Jurkat, Clone E6-1 (cell line): ENCODE measurements around the gene SPTBN4.

Source experiments
- DNase-seq: peaks from one replicate; pipeline ENCODE4 v3.0.0-alpha.2; 2011; ENCODE audit warnings: low read depth, low spot score
- H3K4me3 ChIP-seq: 2 replicates; pipeline ENCODE4 v1.5.1; 2011; ENCODE audit warnings: mild to moderate bottlenecking, low read length, control low read depth, moderate library complexity

Gene SPTBN4

DNA sequence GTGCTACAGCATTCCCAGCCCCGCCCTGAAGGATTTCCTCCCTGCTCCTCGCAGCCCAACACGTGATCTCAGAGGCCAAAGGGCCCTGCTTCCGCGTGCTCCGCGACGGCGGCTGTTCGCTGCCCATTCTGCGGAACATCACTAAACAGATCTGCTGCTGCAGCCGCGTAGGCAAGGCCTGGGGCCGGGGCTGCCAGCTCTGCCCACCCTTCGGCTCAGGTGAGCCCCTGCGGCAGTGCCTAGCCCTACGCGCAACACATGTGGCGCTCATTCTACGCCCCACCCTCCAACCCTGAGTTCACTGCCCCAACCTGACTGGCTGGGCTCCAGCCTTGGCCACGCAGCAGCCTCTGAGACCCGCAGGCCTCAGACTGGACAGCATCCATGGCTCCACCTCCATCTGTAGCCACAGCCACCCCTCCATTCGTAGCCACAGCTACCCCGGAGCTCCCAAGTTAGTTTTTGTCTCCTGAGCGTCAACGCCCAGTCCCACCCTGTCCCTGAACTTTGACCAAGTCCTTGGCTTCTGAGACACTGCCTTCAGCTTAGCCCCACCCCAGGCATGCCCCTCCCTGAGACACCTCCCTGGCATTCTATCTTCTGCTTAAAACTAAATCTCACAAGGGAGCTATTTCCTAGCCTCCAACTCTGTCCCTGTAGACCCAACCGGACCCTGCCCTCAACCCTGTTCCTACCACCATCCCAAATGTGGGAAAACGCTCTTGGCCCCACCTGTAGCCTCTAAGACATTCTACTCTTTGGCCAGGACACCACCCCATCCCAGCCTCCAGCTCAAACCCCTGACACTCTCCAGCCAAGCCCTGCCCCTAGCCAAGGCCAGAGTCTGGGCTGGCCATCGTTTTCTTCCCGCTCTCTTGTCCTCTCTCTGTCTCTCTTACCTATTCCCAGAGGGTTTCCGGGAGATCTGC lies 140.8 kb downstream of the SPTBN4 start:
- DNase-seq, result no peak
- no peak overlapping the region for H3K4me3 ChIP-seq

- H3K4me3 ChIP-seq, result no peak overlapping the region
- DNase-seq, result no peak
These were observed 141.4 kb downstream of the SPTBN4 start for GRCh38 chr19:40608240-40608621.

GRCh38 chr19:40608957-40609356 lies 142.2 kb downstream of the SPTBN4 start:
- H3K4me3 ChIP-seq, result peak overlapping the region; percentile 53

DNA sequence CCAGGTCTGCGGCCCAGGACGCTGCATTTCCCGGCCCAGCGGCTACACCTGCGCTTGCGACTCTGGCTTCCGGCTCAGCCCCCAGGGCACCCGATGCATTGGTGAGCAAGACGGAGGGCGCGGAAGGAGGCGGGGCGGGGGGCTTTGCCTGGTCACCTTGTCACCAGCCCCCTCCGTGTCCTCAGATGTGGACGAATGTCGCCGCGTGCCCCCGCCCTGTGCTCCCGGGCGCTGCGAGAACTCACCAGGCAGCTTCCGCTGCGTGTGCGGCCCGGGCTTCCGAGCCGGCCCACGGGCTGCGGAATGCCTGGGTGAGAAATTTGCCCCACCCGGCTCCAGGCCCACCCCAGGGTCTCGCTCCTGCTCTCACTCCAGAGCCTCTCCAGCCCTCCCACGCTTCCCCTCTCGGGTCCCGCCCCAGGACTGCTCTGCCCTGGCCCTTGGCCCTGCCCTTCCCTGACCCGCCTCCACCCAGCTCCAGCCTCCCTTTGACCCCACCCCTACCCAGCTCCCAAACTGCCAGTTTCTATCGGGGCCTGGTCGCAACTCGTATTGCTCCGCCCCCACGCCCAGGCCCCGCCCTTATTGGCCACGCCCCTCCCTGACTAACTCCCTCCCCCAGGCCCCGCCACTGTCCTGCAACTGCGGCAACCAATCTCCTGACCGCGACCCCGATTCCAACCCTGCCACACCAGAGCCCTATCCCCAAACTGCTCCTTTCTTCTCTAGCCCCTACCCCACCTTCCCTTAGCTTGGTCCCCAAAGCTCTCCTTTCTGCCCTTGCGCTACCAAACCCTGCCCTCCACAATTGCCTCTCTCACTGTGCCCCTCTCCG lies 143.0 kb downstream of the SPTBN4 start:
- peak overlapping the region; percentile 53 for H3K4me3 ChIP-seq
- DNase-seq, result peak; percentile 64

More at GRCh38 chr19:40608957-40609356, 142.2 kb downstream of the SPTBN4 start:
- DNase-seq, result no peak

DNA sequence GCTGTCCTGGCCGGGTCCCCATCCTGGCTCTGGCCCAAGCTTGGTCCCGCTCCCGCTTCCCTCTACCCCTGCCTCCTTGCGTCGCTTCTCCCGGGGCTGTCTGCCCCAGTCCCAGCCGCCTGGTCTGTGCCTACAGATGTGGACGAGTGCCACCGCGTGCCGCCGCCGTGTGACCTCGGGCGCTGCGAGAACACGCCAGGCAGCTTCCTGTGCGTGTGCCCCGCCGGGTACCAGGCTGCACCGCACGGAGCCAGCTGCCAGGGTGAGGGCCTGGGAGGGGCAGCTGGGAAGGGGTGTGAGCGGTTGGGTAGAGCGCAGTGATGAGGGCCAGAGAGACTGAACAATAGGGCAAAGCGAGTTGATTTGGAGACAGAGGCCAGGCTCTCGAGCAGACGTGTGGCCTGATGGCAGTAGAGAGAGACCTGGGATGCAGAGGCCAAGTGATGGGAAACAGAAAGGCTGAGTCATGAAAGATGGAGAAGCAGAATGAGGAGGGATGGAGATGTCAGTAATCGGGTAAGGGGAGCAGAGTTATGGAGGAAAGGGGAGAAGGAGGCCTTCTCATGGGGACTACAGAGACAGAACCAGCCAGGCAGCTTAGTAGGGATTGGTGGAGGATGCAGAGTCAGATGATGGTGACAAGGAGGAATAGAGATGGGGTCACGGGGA lies 143.7 kb downstream of the SPTBN4 start:
- no peak for DNase-seq
- no peak overlapping the region for H3K4me3 ChIP-seq

DNA sequence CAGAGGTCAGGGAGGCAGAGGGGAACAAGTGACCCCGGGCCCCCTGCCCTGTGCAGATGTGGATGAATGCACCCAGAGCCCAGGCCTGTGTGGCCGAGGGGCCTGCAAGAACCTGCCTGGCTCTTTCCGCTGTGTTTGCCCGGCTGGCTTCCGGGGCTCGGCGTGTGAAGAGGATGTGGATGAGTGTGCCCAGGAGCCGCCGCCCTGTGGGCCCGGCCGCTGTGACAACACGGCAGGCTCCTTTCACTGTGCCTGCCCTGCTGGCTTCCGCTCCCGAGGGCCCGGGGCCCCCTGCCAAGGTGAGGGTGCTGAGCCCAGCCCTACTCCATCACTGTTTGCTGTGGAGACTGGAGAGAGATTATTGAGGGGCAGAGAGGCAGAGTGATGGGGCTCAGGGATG lies 144.3 kb downstream of the SPTBN4 start:
- no peak for DNase-seq
- no peak overlapping the region for H3K4me3 ChIP-seq

GRCh38 chr19:40611900-40612698 lies 145.3 kb downstream of the SPTBN4 start:
- no peak overlapping the region for H3K4me3 ChIP-seq
- DNase-seq, result no peak

- no peak for DNase-seq
- peak overlapping the region; percentile 83 for H3K4me3 ChIP-seq
These were observed 146.3 kb downstream of the SPTBN4 start for GRCh38 chr19:40612831-40613689.

DNA sequence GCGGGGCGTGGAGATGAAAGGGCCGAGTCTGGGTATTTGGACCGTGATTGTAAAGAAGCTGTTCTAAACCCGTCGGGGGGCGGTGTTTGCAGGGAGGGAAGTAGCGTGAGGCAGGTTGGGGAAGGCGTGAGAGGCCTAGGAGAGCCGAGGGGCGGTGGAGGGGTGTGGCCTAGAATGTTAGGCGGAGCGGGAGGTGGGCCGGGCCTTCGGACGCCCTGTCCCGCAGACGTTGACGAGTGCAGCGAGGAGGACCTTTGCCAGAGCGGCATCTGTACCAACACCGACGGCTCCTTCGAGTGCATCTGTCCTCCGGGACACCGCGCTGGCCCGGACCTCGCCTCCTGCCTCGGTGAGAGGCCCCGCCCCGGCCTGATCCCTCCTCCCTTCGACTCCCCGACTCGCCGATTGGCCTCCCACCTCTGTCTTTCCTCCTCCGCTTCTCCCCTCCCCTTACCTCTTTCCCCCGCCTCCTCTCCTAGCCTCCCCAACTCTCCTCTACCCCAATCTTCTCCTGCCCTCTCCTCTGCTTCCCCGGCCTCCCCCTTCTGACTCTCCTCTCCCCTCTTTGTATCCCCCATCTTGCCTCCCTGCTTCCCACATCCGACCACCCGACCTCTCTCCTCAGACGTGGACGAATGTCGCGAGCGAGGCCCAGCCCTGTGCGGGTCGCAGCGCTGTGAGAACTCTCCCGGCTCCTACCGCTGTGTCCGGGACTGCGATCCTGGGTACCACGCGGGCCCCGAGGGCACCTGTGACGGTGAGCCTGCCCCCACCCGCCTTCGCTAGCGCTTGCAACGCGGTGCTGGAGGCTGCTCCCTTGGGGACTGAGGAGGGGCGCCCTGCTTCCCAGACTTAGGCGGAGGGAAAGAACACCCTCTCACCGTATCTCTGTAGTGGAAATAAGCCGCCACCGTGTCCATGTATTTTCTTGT lies 147.2 kb downstream of the SPTBN4 start:
- H3K4me3 ChIP-seq, result peak overlapping the region; percentile 83
- DNase-seq, result peak; percentile 85

DNA sequence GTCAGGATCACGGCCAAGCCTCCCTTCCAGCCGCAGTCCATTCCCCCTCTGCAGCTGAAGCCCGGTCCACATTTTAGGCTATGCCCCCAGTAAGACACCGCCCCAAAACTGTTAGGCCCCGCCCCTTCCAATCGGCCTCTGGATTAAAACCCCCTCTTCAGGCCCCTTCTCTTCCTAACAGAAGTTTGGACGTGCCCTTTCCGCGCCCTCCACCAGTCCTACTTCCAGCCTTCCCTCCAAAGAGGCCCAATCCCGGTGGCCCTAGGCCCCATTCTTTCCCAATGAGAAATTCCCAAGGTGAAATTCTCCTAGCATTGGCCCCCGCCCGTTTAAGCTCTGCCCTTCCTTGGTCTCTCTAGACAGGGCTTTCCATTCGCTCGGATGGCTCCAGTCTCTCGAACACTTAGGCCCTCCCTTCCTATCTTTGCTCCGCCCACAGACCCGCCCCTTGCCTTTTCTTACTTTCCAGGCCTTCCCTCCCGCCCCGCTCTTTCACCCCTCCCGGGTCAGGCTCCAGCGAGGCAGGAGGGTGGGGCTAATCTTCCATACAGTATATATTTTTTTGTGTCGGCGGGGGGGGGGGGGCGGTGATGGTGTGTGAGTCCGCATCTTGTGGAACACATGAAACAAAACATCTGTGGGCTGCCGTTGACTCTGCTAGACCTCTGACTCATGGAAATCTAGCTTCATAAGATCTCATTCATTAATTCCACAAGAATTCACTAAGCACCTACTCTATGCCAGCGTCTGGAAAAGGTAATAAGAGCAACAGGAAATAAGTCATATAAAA lies 148.0 kb downstream of the SPTBN4 start:
- DNase-seq, result peak; percentile 86
- peak overlapping the region; percentile 83 for H3K4me3 ChIP-seq

DNA sequence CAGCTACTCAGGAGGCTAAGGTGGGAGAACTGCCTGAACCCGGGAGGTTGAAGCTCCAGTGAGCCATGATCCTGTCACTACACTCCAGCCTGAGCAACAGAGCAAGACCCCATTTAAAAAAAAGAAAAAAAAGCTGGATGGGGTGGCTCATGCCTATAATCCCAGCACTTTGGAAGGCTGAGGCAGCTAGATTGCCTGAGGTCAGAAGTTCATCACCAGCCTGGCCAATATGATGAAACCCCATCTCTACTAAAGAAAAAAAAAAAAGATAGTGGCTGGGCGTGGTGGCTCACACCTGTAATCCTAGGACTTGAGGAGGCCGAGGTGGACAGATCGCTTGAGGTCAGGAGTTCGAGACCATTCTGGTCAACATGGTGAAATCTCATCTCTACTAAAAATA lies 149.4 kb downstream of the SPTBN4 start:
- no peak for DNase-seq
- no peak overlapping the region for H3K4me3 ChIP-seq

- no peak overlapping the region for H3K4me3 ChIP-seq
- DNase-seq, result no peak
These were observed 150.1 kb downstream of the SPTBN4 start for GRCh38 chr19:40616941-40617340.

GRCh38 chr19:40617961-40618360 lies 151.2 kb downstream of the SPTBN4 start:
- H3K4me3 ChIP-seq, result no peak overlapping the region

GRCh38 chr19:40619333-40620160 lies 152.7 kb downstream of the SPTBN4 start:
- no peak overlapping the region for H3K4me3 ChIP-seq
- no peak for DNase-seq

More at GRCh38 chr19:40617961-40618360, 151.2 kb downstream of the SPTBN4 start:
- DNase-seq, result no peak

GRCh38 chr19:40620161-40620485 lies 153.3 kb downstream of the SPTBN4 start:
- no peak overlapping the region for H3K4me3 ChIP-seq
- DNase-seq, result no peak
